Measurements from ENCODE around the gene SART1. TPM values are rescaled to one million over a fixed set of nuclear protein-coding genes. Genes with fewer than 3 reads are reported as not detected.
A peak's percentile ranks its signal among the peaks of the same experiment; 100 is the strongest.

The SART1 gene
- 172 and 186 TPM in 2 replicates for total RNA-seq (2014; rRNA removed; shearing (Covaris generic))

DNA sequence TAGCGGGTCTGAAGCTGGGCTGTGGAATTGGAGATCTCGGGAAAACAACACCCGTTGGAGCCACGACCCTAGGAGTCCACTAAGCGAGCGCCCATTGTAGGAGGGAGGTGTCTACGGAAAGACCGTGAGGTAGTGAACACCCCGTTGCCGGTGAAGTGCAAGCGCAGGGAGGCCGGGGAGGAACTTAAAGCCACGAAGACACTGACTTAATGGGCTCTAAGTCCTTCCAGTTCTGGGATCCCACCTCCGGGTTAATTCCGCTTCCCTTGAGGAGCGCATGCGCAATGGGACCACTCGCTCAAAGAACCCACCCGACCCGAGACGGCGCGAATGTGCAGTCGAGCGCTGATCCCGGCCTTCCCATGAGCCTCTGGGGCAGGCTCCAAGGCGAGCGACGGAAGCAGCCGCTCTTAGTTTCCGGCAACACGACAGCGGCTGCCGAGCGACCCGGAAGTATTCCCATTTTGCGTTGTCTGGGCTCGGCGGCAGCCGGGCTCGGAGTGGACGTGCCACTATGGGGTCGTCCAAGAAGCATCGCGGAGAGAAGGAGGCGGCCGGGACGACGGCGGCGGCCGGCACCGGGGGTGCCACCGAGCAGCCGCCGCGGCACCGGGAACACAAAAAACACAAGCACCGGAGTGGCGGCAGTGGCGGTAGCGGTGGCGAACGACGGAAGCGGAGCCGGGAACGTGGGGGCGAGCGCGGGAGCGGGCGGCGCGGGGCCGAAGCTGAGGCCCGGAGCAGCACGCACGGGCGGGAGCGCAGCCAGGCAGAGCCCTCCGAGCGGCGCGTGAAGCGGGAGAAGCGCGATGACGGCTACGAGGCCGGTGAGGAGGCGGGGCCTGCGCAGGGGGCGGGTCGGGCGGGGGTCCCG is at the start of gene SART1:
Gene SART1, plus strand, starts transcription at position 468 of the 874 bp plus-strand sequence. Its CDS starts 47 bp downstream, at position 515.
- Histone ChIP-seq H3K9me3 (replicated peaks) (0 out of 2 replicates have a peak, but pooled peaks cover 3% of the 10 kb centered on the region), H3K27ac (peak within 1 kb of the TSS; percentile 73), H3K4me3 (peak within 1 kb of the TSS; percentile 97), H3K4me1 (replicated peaks) (peaks cover 19% of the 10 kb centered on the region), H3K36me3 (peaks cover 46% of the 10 kb centered on the region), H3K27me3 (replicated peaks) (no peaks in the 10 kb centered on the region)
- peak; percentile 99 to 100 for DNase-seq (ENCODE audit: low read depth in 1 of 2, low spot score in 2 of 2)

DNA sequence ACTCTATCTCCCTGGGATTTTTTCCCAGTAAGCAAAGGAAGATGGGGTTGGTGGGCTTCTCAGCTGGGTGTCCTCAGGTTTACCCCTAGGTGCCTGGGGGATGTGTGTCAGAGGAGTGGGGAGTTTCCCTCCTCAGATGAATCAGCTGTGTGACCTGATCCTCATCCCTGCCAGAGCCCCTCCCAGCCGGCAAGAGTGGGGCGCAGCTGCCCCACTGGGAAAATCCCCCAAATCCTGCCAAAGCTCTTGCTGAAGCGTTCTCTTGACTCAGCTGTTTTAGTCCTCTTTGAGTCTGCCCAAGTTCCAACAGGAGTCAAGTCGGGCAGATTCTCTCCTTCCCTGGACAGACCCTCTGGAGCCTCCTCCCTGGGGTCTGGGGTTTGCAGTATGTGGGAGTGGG is 48.7 kb upstream of the SART1 start:
- no peaks in the 10 kb centered on the region for H3K27me3 ChIP-seq (replicated peaks)
- peaks cover 23% of the 10 kb centered on the region for H3K36me3 ChIP-seq
- H3K27ac ChIP-seq = peak overlapping the region; percentile 93
- no peaks in the 10 kb centered on the region for H3K9me3 ChIP-seq (replicated peaks)
- H3K4me1 ChIP-seq (replicated peaks) = peaks cover 91% of the 10 kb centered on the region
- DNase-seq (ENCODE audit: low read depth in 1 of 2, low spot score in 2 of 2) = peak; percentile 90 to 94
- H3K4me3 ChIP-seq = no peak overlapping the region

DNA sequence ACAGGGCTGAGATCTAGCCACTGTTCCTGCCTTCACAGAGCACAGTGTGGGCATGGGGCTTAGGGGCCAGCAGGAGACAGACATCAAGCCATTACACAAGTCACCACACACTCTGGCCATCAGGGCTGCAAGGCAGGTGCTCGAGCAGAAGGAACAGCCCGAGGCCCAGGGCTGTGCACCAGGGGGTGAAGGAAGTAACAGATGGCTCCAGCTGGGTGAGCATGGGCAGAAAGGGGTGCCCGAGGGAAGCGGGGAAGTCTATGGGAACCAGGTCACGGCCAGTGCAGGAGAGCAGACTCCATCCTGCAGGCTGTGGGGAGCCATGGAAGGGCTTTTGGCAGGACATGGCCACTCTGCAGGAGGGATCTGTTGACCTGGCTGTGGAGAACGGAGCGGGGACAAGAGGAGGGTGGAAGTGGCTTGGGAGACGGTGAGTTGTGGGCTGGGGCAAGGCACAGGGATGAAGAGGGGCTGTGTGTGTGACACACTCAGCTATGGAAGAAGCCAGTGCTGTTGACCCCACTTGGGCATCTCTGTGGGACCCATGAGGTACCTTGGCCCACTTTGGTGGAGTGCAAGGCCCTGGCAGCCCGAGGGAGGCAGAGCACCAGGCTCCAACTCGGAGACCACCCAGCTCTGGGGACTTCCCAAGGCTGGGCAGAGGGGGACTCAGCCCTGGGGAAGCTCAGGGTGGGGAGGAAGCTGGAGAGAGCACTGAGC is 46.3 kb upstream of the SART1 start:
- Histone ChIP-seq H3K27me3 (replicated peaks) (no peaks in the 10 kb centered on the region), H3K4me1 (replicated peaks) (peaks cover 89% of the 10 kb centered on the region), H3K9me3 (replicated peaks) (peaks cover 5% of the 10 kb centered on the region; the same call in 1 of the 2 replicates), H3K4me3 (no peak overlapping the region), H3K27ac (peak overlapping the region; percentile 93), H3K36me3 (peaks cover 42% of the 10 kb centered on the region)
- no peak for DNase-seq (ENCODE audit: low read depth in 1 of 2, low spot score in 2 of 2)

- H3K27me3 ChIP-seq (replicated peaks) = no peaks in the 10 kb centered on the region
- peak; percentile 100 for DNase-seq (ENCODE audit: low read depth in 1 of 2, low spot score in 2 of 2)
- peaks cover 48% of the 10 kb centered on the region for H3K36me3 ChIP-seq
- H3K27ac ChIP-seq = peak overlapping the region; percentile 93
- H3K9me3 ChIP-seq (replicated peaks) = peaks cover 5% of the 10 kb centered on the region; the same call in 1 of the 2 replicates
- H3K4me3 ChIP-seq = peak overlapping the region; percentile 22
- H3K4me1 ChIP-seq (replicated peaks) = peaks cover 89% of the 10 kb centered on the region
These were observed 45.7 kb upstream of the SART1 start for GRCh38 chr11:65915821-65916251.

GRCh38 chr11:65916391-65916790 is 45.1 kb upstream of the SART1 start:
- H3K9me3 ChIP-seq (replicated peaks) = peaks cover 5% of the 10 kb centered on the region; the same call in 1 of the 2 replicates
- H3K4me3 ChIP-seq = peak overlapping the region; percentile 22
- H3K27me3 ChIP-seq (replicated peaks) = no peaks in the 10 kb centered on the region
- H3K36me3 ChIP-seq = peaks cover 54% of the 10 kb centered on the region
- DNase-seq (ENCODE audit: low read depth in 1 of 2, low spot score in 2 of 2) = no peak
- H3K27ac ChIP-seq = peak overlapping the region; percentile 93
- H3K4me1 ChIP-seq (replicated peaks) = peaks cover 85% of the 10 kb centered on the region

DNA sequence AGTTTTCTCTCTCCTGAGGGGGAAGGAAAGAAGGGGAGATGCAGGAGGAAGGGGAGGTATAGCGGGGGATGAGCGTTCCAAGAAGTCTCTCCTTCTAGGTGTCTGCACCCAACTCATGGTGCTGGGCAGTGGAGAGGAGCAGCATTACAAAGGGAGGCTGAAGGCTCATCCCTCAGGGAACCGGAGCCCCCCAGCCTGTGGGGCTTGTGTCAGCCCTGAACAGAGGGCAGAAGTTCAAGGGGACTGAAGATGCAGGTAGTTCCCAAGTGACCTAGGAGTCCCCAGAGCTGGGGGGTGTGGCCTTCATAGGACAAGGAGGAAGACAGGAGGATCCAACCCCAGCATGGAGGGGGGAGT is 44.5 kb upstream of the SART1 start:
- peak overlapping the region; percentile 93 for H3K27ac ChIP-seq
- peak overlapping the region; percentile 94; the same call in 1 of the 2 replicates for H3K4me3 ChIP-seq
- H3K27me3 ChIP-seq (replicated peaks) = no peaks in the 10 kb centered on the region
- no peak for DNase-seq (ENCODE audit: low read depth in 1 of 2, low spot score in 2 of 2)
- H3K36me3 ChIP-seq = peaks cover 60% of the 10 kb centered on the region
- H3K4me1 ChIP-seq (replicated peaks) = peaks cover 78% of the 10 kb centered on the region
- peaks cover 5% of the 10 kb centered on the region; the same call in 1 of the 2 replicates for H3K9me3 ChIP-seq (replicated peaks)

DNA sequence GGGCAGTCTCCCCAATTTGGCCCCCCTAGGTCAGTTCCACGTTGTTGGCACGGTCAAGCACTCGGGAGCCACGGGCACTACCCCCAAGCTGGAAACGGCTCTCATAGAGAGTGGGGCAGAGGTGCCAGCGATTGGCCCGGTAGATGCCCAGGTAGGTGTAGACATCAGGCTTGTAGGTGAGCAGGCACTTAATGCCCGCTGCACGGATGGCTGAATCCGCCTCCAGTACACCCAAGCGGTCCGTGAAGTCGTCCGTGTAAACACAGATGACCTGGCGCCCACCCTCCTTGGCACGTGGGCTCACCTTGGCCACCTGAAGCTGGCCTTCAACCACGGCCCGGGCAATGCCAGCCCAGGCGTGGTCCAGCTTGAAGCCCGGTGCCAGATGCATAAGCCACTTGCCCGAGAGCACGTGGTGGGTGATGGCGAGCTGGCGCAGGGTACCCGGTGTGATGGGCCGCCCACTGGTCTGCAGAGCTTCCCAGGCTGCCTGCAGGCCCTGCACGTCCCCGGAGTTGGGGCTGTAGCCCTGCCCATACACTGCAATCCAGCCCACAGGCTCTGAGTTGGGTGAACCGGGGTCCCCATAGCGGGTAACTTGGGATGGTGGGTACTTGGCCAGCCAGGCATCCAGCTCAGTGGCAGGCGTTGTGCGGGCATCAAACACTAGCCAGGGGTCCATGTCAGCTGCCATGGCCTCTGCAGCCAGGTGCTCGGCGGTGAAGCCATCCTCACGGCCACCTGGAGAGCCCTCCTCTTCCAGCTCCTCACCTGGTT is 43.9 kb upstream of the SART1 start:
- Histone ChIP-seq H3K4me1 (replicated peaks) (peaks cover 72% of the 10 kb centered on the region), H3K27ac (peak overlapping the region; percentile 93), H3K36me3 (peaks cover 66% of the 10 kb centered on the region), H3K4me3 (peak overlapping the region; percentile 94), H3K27me3 (replicated peaks) (no peaks in the 10 kb centered on the region), H3K9me3 (replicated peaks) (peaks cover 5% of the 10 kb centered on the region; the same call in 1 of the 2 replicates)
- no peak for DNase-seq (ENCODE audit: low read depth in 1 of 2, low spot score in 2 of 2)

- peaks cover 64% of the 10 kb centered on the region for H3K4me1 ChIP-seq (replicated peaks)
- peaks cover 74% of the 10 kb centered on the region for H3K36me3 ChIP-seq
- H3K27me3 ChIP-seq (replicated peaks) = no peaks in the 10 kb centered on the region
- peaks cover 5% of the 10 kb centered on the region; the same call in 1 of the 2 replicates for H3K9me3 ChIP-seq (replicated peaks)
- DNase-seq (ENCODE audit: low read depth in 1 of 2, low spot score in 2 of 2) = peak in 1 of 2 experiments; percentile 64
- peak within 1 kb of the TSS; percentile 93 for H3K27ac ChIP-seq
- H3K4me3 ChIP-seq = peak within 1 kb of the TSS; percentile 94
These were observed 43.1 kb upstream of the SART1 start, which contains the start of gene C11orf68 for GRCh38 chr11:65918211-65919140. Gene C11orf68, minus strand, starts transcription at chr11:65919062. Its CDS starts 31 bp downstream, at chr11:65919031.

GRCh38 chr11:65919141-65919572 is 42.4 kb upstream of the SART1 start, which contains the start of gene DRAP1:
Gene DRAP1, plus strand, starts transcription at chr11:65919426. Its CDS starts 76 bp downstream, at chr11:65919502.
- peak; percentile 98 to 100 for DNase-seq (ENCODE audit: low read depth in 1 of 2, low spot score in 2 of 2)
- Histone ChIP-seq H3K4me3 (peak within 1 kb of the TSS; percentile 94), H3K9me3 (replicated peaks) (peaks cover 5% of the 10 kb centered on the region; the same call in 1 of the 2 replicates), H3K36me3 (peaks cover 79% of the 10 kb centered on the region), H3K4me1 (replicated peaks) (peaks cover 57% of the 10 kb centered on the region), H3K27me3 (replicated peaks) (no peaks in the 10 kb centered on the region), H3K27ac (peak within 1 kb of the TSS; percentile 93)

DNA sequence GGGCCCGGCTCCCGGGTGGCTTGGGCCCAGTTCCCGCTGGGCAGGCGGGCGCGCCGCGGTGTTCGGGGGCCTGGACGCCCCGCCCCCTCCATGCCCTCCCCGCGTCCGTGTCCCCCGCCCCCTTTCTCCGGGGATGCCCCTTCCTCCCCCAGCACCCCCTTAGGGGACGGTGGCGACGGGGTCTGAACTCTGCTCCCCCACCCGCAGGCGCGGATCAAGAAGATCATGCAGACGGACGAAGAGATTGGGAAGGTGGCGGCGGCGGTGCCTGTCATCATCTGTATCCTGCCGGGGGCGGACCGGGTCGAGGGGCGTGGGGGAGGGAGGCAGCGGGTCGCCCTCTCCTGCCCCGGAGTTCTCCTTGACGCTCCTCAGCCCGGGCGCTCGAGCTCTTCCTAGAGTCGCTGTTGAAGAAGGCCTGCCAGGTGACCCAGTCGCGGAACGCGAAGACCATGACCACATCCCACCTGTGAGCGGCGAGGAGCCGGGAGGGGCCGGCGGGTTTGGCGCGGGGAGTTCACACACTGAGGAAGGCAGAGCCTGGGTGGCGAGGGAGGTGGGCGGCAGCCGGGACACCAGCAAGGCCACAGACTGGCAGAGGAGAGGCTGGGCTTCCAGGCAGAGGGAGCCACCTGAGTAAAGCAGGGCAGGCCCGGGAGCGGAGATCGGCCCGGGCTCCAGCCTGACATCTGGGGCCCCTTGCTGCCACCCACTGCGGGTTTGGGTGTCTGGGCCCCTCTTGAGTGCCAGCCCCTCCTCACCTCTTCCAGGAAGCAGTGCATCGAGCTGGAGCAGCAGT is 41.8 kb upstream of the SART1 start:
- Histone ChIP-seq H3K36me3 (peaks cover 82% of the 10 kb centered on the region), H3K27me3 (replicated peaks) (no peaks in the 10 kb centered on the region), H3K4me1 (replicated peaks) (peaks cover 51% of the 10 kb centered on the region), H3K4me3 (peak overlapping the region; percentile 94), H3K9me3 (replicated peaks) (peaks cover 5% of the 10 kb centered on the region; the same call in 1 of the 2 replicates), H3K27ac (peak overlapping the region; percentile 49)
- DNase-seq (ENCODE audit: low read depth in 1 of 2, low spot score in 2 of 2) = peak; percentile 44 to 76

DNA sequence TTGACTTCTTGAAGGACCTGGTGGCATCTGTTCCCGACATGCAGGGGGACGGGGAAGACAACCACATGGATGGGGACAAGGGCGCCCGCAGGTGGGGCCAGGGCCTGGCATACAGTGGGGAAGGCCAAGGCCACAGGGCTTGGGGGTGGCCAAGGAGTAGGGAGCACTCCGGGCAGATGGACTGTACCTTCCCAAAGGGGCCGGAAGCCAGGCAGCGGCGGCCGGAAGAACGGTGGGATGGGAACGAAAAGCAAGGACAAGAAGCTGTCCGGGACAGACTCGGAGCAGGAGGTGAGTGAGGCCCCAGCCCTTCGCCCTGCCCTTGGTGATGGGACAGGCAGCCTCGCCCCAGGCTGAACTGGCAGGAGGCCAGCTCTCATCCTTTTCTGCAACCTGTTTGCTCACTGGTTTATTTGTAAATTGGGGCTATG is 41.1 kb upstream of the SART1 start:
- Histone ChIP-seq H3K36me3 (peaks cover 82% of the 10 kb centered on the region), H3K4me3 (peak overlapping the region; percentile 94), H3K27me3 (replicated peaks) (no peaks in the 10 kb centered on the region), H3K4me1 (replicated peaks) (peaks cover 45% of the 10 kb centered on the region), H3K9me3 (replicated peaks) (peaks cover 5% of the 10 kb centered on the region; the same call in 1 of the 2 replicates), H3K27ac (no peak overlapping the region)
- no peak for DNase-seq (ENCODE audit: low read depth in 1 of 2, low spot score in 2 of 2)
